Measurements from ENCODE around the gene NSD1. TPM values are rescaled to one million over a fixed set of nuclear protein-coding genes. Genes with fewer than 3 reads are reported as not detected.
A peak's percentile ranks its signal among the peaks of the same experiment; 100 is the strongest.

The NSD1 gene
- total RNA-seq, 3 donors from 2014 or later = 59.3 to 103 (median 69.7) TPM

GRCh38 chr5:177317959-177318377, 184.4 kb downstream of the NSD1 start:
- DNase-seq = peak; percentile 60 to 91 (median 75)
- H3K9me3 ChIP-seq = no peaks in the 10 kb centered on the region
- TF ChIP-seq CTCF (IDR thresholded peaks at IDR 0.05) = peak; percentile 79
- H3K4me1 ChIP-seq (ENCODE audit: low read depth) = peaks cover 2% of the 10 kb centered on the region
- no peak overlapping the region for H3K4me3 ChIP-seq
- intact Hi-C loops (cut with DNase I, micrococcal nuclease) = loop anchor here in 1 of 2 donors (10.0 kb wide), 1 partner anchor 47 kb away; no protein-coding TSS in a partner anchor
- peak; percentile 82 for ATAC-seq
- no peaks in the 10 kb centered on the region for H3K36me3 ChIP-seq (ENCODE audit: low read depth)

- Histone ChIP-seq H3K4me1 (ENCODE audit: low read depth) (no peaks in the 10 kb centered on the region), H3K36me3 (ENCODE audit: low read depth) (no peaks in the 10 kb centered on the region), H3K9me3 (no peaks in the 10 kb centered on the region), H3K4me3 (no peak overlapping the region)
- DNase-seq (peak in 1 of 3 donors; percentile 23), ATAC-seq (peak; percentile 11)
- intact Hi-C loops (cut with DNase I, micrococcal nuclease) = loop anchor here in 1 of 2 donors (10.0 kb wide), 1 partner anchor 45 kb away; no protein-coding TSS in a partner anchor
- TF ChIP-seq CTCF (IDR thresholded peaks at IDR 0.05) = no peak
Observed at GRCh38 chr5:177319913-177320588, 186.5 kb downstream of the NSD1 start.

- Histone ChIP-seq H3K4me1 (ENCODE audit: low read depth) (peaks cover 6% of the 10 kb centered on the region), H3K9me3 (no peaks in the 10 kb centered on the region), H3K4me3 (no peak overlapping the region), H3K36me3 (ENCODE audit: low read depth) (no peaks in the 10 kb centered on the region)
- DNase-seq (peak in 1 of 3 donors; percentile 22), ATAC-seq (peak; percentile 20)
- no peak for TF ChIP-seq CTCF (IDR thresholded peaks at IDR 0.05)
- intact Hi-C loops (cut with DNase I, micrococcal nuclease) = no loop called here
Observed at GRCh38 chr5:177320879-177321278, 187.3 kb downstream of the NSD1 start.

GRCh38 chr5:177325868-177326381, 192.4 kb downstream of the NSD1 start:
- DNase-seq = peak in 1 of 3 donors; percentile 22
- peaks cover 12% of the 10 kb centered on the region for H3K4me1 ChIP-seq (ENCODE audit: low read depth)
- no peak for TF ChIP-seq CTCF (IDR thresholded peaks at IDR 0.05)
- intact Hi-C loops (cut with DNase I, micrococcal nuclease) = no loop called here
- no peaks in the 10 kb centered on the region for H3K36me3 ChIP-seq (ENCODE audit: low read depth)
- no peaks in the 10 kb centered on the region for H3K9me3 ChIP-seq
- no peak overlapping the region for H3K4me3 ChIP-seq
- peak; percentile 84 for ATAC-seq

GRCh38 chr5:177327539-177328522, 194.3 kb downstream of the NSD1 start:
- Histone ChIP-seq H3K4me3 (no peak overlapping the region), H3K4me1 (ENCODE audit: low read depth) (peaks cover 12% of the 10 kb centered on the region), H3K9me3 (no peaks in the 10 kb centered on the region), H3K36me3 (ENCODE audit: low read depth) (no peaks in the 10 kb centered on the region)
- no peak for TF ChIP-seq CTCF (IDR thresholded peaks at IDR 0.05)
- intact Hi-C loops (cut with DNase I, micrococcal nuclease) = no loop called here
- peak in 1 of 3 donors; percentile 21 for DNase-seq
- ATAC-seq = peak; percentile 28
